B cell (primary cell): ENCODE data around the gene DPH7.

Experiments
- CTCF ChIP-seq: fragments of 200-600 bp; IDR thresholded peaks from one replicate; pipeline ENCODE4 v1.8.0; 2022; ENCODE audit warnings: antibody characterized with exemption, mild to moderate bottlenecking
- EZH2 ChIP-seq: IDR thresholded peaks from 2 replicates; pipeline ENCODE4 v1.6.1; 2012; ENCODE audit warnings: borderline replicate concordance, low read depth, mild to moderate bottlenecking, moderate library complexity, low read length; ENCODE audit not compliant: insufficient read depth, poor library complexity, severe bottlenecking

DNA sequence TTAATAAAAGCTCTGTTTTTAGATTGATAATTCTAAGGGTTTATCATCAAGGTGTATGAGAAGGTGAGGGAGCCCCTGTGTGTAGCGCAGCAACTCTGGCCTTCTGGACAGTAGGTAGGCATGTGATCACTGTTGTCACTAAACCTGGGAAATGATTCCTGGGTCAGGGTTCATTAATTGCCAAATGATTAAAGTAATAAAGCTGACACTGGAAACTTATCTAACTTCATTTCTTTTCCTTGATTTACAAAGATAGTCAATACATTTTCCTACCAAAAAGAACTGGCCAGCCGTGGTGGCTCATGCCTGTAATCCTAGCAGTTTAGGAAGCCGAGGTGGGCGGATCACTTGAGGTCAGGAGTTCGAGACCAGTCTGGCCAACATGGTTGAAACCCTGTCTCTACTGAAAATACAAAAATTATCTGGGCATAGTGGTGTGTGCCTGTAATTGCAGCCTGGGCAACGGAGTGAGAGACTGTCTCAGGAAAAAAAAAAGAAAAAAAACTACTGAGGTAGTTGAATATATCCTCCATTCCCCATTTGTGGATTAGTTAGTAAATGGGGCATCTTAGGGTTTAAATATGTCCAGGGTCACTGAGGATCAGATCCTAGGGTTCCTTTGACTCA lies 42.5 kb upstream of the DPH7 start:
- TF ChIP-seq CTCF (peak; percentile 56), EZH2 (no peak)
